Spleen (tissue), 11 donors: ENCODE measurements around the gene GMCL1. TPM values are rescaled to one million over a fixed set of nuclear protein-coding genes. Genes with fewer than 3 reads are reported as not detected.

ENCODE experiments used
- DNase-seq: peaks from one replicate; pipeline ENCODE4 v3.0.0-alpha.2; 2020
- H3K27ac ChIP-seq, 8 donors: fragments of 200-600 bp; sonication (generic) in 7 of 8; 1 replicate in 4 of 8; 2 replicates in 4 of 8; pipeline versions ENCODE4 v1.5.0 to v1.8.0; 2016 to 2021; ENCODE audit warnings: inconsistent platforms in 4 of 8, mild to moderate bottlenecking in 4 of 8, moderate library complexity in 1 of 8
- H3K27me3 ChIP-seq, 7 donors: fragments of 200-600 bp; sonication (generic) in 6 of 7; replicated peaks in 1 of 7; 1 replicate in 4 of 7; 2 replicates in 3 of 7; pipeline versions ENCODE4 v1.5.0 to v1.8.0; 2016 to 2021; ENCODE audit warnings: inconsistent platforms in 3 of 7, mild to moderate bottlenecking in 1 of 7
- H3K36me3 ChIP-seq, 6 donors: fragments of 200-600 bp; sonication (generic) in 5 of 6; 1 replicate in 4 of 6; 2 replicates in 2 of 6; pipeline versions ENCODE4 v1.5.0 to v1.8.0; 2016 to 2021; ENCODE audit warnings: inconsistent platforms in 2 of 6
- H3K4me1 ChIP-seq, 6 donors: fragments of 200-600 bp; sonication (generic) in 5 of 6; 1 replicate in 3 of 6; 2 replicates in 3 of 6; pipeline versions ENCODE4 v1.5.0 to v1.8.0; 2016 to 2021; ENCODE audit warnings: inconsistent platforms in 3 of 6
- H3K4me3 ChIP-seq, 8 donors: fragments of 200-600 bp; sonication (generic) in 7 of 8; 1 replicate in 4 of 8; 2 replicates in 4 of 8; pipeline versions ENCODE4 v1.5.0 to v1.8.0; 2016 to 2021; ENCODE audit warnings: inconsistent platforms in 4 of 8, mild to moderate bottlenecking in 4 of 8, moderate library complexity in 2 of 8
- H3K9me3 ChIP-seq, 8 donors: fragments of 200-600 bp; sonication (generic) in 7 of 8; 1 replicate in 4 of 8; 2 replicates in 4 of 8; pipeline versions ENCODE4 v1.5.0 to v1.8.0; 2016 to 2021; ENCODE audit warnings: inconsistent platforms in 4 of 8
- POLR2A ChIP-seq, 3 donors: fragments of 450-650 bp; IDR thresholded peaks; one replicate each; pipeline ENCODE4 v1.5.1; 2017; ENCODE audit warnings: antibody characterized with exemption in 3 of 3, mild to moderate bottlenecking in 1 of 3
- POLR2AphosphoS5 ChIP-seq, 3 donors: sonication (generic); formaldehyde crosslinking; IDR thresholded peaks; one replicate each; pipeline ENCODE4 v1.5.1; 2017; ENCODE audit warnings: antibody characterized with exemption in 3 of 3
- WGBS, 5 donors: extraction: QIAGEN DNeasy Blood & Tissue Kit in 3 of 5; methylation state at CpG; one replicate each; pipeline versions ENCODE4 v1.1.5 to v1.1.7; 2013 to 2018; 5-methylcytosine and 5-hydroxymethylcytosine counted together
- intact Hi-C: fragments of 100-400 bp; cut with DNase I; formaldehyde crosslinking; loops from one replicate; pipeline ENCODE4 v1.15.0; 2023; ENCODE audit warnings: low total_unique reads
- polyA plus RNA-seq, 3 donors: library from polyadenylated mRNA; stranded (reverse); fragments of 200-250 nt; gene quantifications; one replicate each; pipeline ENCODE4 v1.2.1, GENCODE V29; 2013
- small RNA-seq, 4 donors: library from RNA; depleted of rRNA; stranded (forward); fragments of <200 nt; gene quantifications; one replicate each; pipeline ENCODE3, GENCODE V24; 2016
- total RNA-seq, 7 donors: library from RNA; depleted of rRNA in 3 of 7; stranded (reverse); fragments of >200 nt in 3 of 7; fragmentation: NEBNext Ultra II Directional in 4 of 7; extraction: Animal tissue kit (Norgen Biotek cat#: 25700) in 4 of 7; gene quantifications; one replicate each; pipeline versions ENCODE4 v1.1.0 to v1.2.1, GENCODE V29; 2016 to 2021
- TF ChIP-seq, protein P1 (sequence below), 11 experiments: fragments of 200-600 bp in 7 of 11; fragments of 450-650 bp in 4 of 11; sonication (generic) in 4 of 11; IDR thresholded peaks in 8 of 11; conservative IDR thresholded peaks in 3 of 11; 1 replicate in 7 of 11; 2 replicates in 4 of 11; pipeline versions ENCODE4 v1.4.0 to v1.8.0; 2016 to 2021; ENCODE audit warnings: antibody characterized with exemption in 11 of 11, inconsistent platforms in 4 of 11, mild to moderate bottlenecking in 1 of 11
- donor health status: healthy with polysubstance abuse.
- donor health status: DM: no; HTN: no; CAD: no; lungs with moderate emphysema.
- donor health status: DM: no; HTN: no; CAD: no.
- donor health status: Bipolar disorder and iron deficiency.
- donor health status: healthy.
- donor health status: DM: no; HTN: no; CAD: no.
- donor health status: DM: yes; HTN: yes; CAD: no.

GMCL1 gene
- total and polyA plus RNA-seq, 10 donors: 5.3 to 24.1 (median 15.9) TPM

DNA sequence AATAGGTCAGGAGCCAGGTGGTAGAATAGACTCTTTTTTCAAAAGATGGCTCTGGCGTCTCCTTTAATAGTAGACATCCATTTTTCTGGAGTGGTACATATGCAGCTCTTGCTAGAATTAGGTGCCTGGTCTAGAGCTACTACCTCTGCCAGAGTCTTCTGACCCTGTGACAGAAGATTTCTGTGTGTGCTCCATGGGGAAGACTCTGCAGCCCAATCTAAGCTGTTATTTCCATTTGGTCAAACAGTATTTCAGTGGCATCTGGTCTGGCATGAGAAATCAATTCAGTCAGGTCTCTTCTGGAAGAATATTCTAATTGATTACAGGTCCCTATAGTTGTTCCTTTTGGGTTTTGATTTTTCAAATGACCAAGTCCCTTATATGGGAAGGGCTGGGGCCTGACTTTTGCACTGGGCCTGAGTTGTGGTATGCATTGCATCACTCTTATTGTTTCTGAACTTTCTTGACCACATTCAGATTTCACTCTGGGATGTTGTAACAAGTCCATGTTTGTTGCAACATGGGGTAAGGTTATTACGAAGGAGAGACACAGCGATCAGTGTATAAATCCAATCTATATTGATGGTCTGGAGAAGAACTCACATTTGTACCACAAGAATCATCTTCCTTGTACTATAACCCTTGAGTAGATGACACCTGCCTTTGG lies 97.5 kb downstream of the GMCL1 start:
- Histone ChIP-seq H3K4me1 (peaks cover 0 to 81% (median 11%) of the 10 kb centered on the region in 6 donors), H3K4me3 (peak overlapping the region in 1 of 8 donors; percentile 47), H3K36me3 (peaks cover 2 to 91% (median 20%) of the 10 kb centered on the region in 6 donors), H3K27ac (peak overlapping the region in 6 of 8 donors; percentile 26 to 85 (median 73)), H3K27me3 (no peaks in the 10 kb centered on the region), H3K9me3 (no peaks in the 10 kb centered on the region)
- TF ChIP-seq POLR2AphosphoS5 (IDR thresholded peaks at IDR 0.05): peak in 1 of 3 donors; percentile 85
- no peak for TF ChIP-seq POLR2A (IDR thresholded peaks at IDR 0.05)
- TF ChIP-seq, protein P1, sequence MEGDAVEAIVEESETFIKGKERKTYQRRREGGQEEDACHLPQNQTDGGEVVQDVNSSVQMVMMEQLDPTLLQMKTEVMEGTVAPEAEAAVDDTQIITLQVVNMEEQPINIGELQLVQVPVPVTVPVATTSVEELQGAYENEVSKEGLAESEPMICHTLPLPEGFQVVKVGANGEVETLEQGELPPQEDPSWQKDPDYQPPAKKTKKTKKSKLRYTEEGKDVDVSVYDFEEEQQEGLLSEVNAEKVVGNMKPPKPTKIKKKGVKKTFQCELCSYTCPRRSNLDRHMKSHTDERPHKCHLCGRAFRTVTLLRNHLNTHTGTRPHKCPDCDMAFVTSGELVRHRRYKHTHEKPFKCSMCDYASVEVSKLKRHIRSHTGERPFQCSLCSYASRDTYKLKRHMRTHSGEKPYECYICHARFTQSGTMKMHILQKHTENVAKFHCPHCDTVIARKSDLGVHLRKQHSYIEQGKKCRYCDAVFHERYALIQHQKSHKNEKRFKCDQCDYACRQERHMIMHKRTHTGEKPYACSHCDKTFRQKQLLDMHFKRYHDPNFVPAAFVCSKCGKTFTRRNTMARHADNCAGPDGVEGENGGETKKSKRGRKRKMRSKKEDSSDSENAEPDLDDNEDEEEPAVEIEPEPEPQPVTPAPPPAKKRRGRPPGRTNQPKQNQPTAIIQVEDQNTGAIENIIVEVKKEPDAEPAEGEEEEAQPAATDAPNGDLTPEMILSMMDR (IDR thresholded peaks at IDR 0.05 in 8 of 11, conservative IDR thresholded peaks at IDR 0.05 in 3 of 11): no peak
- intact Hi-C loops: loop anchor here (10.0 kb wide), 1 partner anchor 138 kb away; no protein-coding TSS in a partner anchor
- WGBS, 5 donors: 48 to 91% (median 57%) methylated on average over 3 of the region's 3 CpGs
- DNase-seq: no peak

Small RNAs within 50 kb of the gene (small RNA-seq; reads per million reads assigned to genes)
- 0 reads per million in 4 donors for gene RPL23AP92

Other genes starting within 250 kb of the GMCL1 start
- 10 to 100 TPM; 57.7 to 95.1 (median 88.4) TPM for gene AAK1, start 185.9 kb upstream of the GMCL1 start, total RNA-seq
- gene AAK1, start 185.9 kb upstream of the GMCL1 start, polyA plus RNA-seq: 10 to 100 TPM in 2 of 3 donors, 1 to 10 TPM in 1; 8.3 to 29.9 (median 10.9) TPM
- 10 to 100 TPM; 22.9 to 56.1 (median 50.0) TPM for gene ANXA4, start 87.5 kb upstream of the GMCL1 start, total RNA-seq
- gene ANXA4, start 87.5 kb upstream of the GMCL1 start, polyA plus RNA-seq: 10 to 100 TPM; 15.0 to 26.2 (median 20.1) TPM
- 10 to 100 TPM; 34.9 to 62.9 (median 43.3) TPM for gene SNRNP27, start 64.3 kb downstream of the GMCL1 start, total RNA-seq
- 10 to 100 TPM; 28.0 to 41.5 (median 39.8) TPM for gene SNRNP27, start 64.3 kb downstream of the GMCL1 start, polyA plus RNA-seq
- gene MXD1, start 85.4 kb downstream of the GMCL1 start, total RNA-seq: 100 to 1,000 TPM in 2 of 7 donors, 10 to 100 TPM in 5; 41.6 to 241 (median 90.3) TPM
- gene MXD1, start 85.4 kb downstream of the GMCL1 start, polyA plus RNA-seq: 1 to 10 TPM; 2.7 to 7.2 (median 4.2) TPM
- 1 to 10 TPM; 2.7 to 5.3 (median 4.1) TPM for gene ASPRV1, start 132.0 kb downstream of the GMCL1 start, total RNA-seq
- gene ASPRV1, start 132.0 kb downstream of the GMCL1 start, polyA plus RNA-seq: 1 to 10 TPM; 1.2 to 2.0 (median 1.9) TPM